Neural cell (in vitro differentiated cells): Measurements from ENCODE around the gene ZNF521. TPM values are rescaled to one million over a fixed set of nuclear protein-coding genes. Genes with fewer than 3 reads are reported as not detected.

ENCODE experiments used
- H2AFZ ChIP-seq: fragments of 200-600, 300-800 bp; sonication (generic), shearing (Covaris generic); 2 replicates; pipeline ENCODE4 v1.6.0; 2014; ENCODE audit warnings: low read depth, mild to moderate bottlenecking, antibody characterized with exemption, low read length, moderate library complexity
- H3F3A ChIP-seq: fragments of 200-600 bp; shearing (Covaris generic); 2 replicates; pipeline ENCODE4 v1.6.1; 2016; ENCODE audit warnings: mild to moderate bottlenecking, moderate library complexity, mixed read lengths, antibody characterized with exemption, low read length; ENCODE audit not compliant: insufficient read depth, poor library complexity, severe bottlenecking
- H3K27ac ChIP-seq: fragments of 200-600, 300-800 bp; sonication (generic), shearing (Covaris generic); 2 replicates; pipeline ENCODE4 v1.5.1; 2014; ENCODE audit warnings: mild to moderate bottlenecking, low read length, moderate library complexity
- H3K27me3 ChIP-seq: fragments of 300-800, 200-600 bp; sonication (generic), shearing (Covaris generic); 2 replicates; pipeline ENCODE4 v1.6.0; 2014; ENCODE audit warnings: mild to moderate bottlenecking, low read depth, low read length, moderate library complexity; ENCODE audit not compliant: insufficient read depth
- H3K36me3 ChIP-seq: fragments of 300-800, 200-600 bp; sonication (generic), shearing (Covaris generic); 2 replicates; pipeline ENCODE4 v1.5.1; 2014; ENCODE audit warnings: mild to moderate bottlenecking, antibody characterized with exemption, low read length, moderate library complexity; ENCODE audit not compliant: insufficient read depth
- H3K4me2 ChIP-seq: fragments of 300-800, 200-600 bp; sonication (generic), shearing (Covaris generic); 2 replicates; pipeline ENCODE4 v1.6.0; 2014; ENCODE audit warnings: mild to moderate bottlenecking, low read length
- H3K4me3 ChIP-seq: fragments of 300-800, 200-600 bp; sonication (generic), shearing (Covaris generic); 2 replicates; pipeline ENCODE4 v1.5.1; 2014; ENCODE audit warnings: mild to moderate bottlenecking, low read length, moderate library complexity
- H3K79me2 ChIP-seq: fragments of 200-600 bp; shearing (Covaris generic); replicated peaks from 2 replicates; pipeline ENCODE4 v1.6.0; 2014; ENCODE audit warnings: mild to moderate bottlenecking, low read length, moderate library complexity; ENCODE audit not compliant: insufficient read depth
- H3K9ac ChIP-seq: fragments of 300-800, 200-600 bp; sonication (generic), shearing (Covaris generic); 2 replicates; pipeline ENCODE4 v1.6.1; 2016; ENCODE audit warnings: mild to moderate bottlenecking, low read length, mixed read lengths
- H3K9me2 ChIP-seq: fragments of 200-600 bp; shearing (Covaris generic); 2 replicates; pipeline ENCODE4 v1.6.1; 2016; ENCODE audit warnings: mild to moderate bottlenecking, low read length, mixed read lengths; ENCODE audit not compliant: insufficient read depth
- H3K9me3 ChIP-seq: fragments of 200-600, 300-800 bp; sonication (generic), shearing (Covaris generic); 2 replicates; pipeline ENCODE4 v1.6.1; 2016; ENCODE audit warnings: mild to moderate bottlenecking, mixed run types, low read length, moderate library complexity, mixed read lengths
- H4K20me1 ChIP-seq: fragments of 200-600 bp; shearing (Covaris generic); 2 replicates; pipeline ENCODE4 v1.6.1; 2016; ENCODE audit warnings: mild to moderate bottlenecking, mixed run types; ENCODE audit not compliant: insufficient read depth
- EP300 ChIP-seq: fragments of 450-650 bp; conservative IDR thresholded peaks from 2 replicates; pipeline ENCODE4 v1.6.1; 2014; ENCODE audit warnings: antibody characterized with exemption, mild to moderate bottlenecking, moderate library complexity; ENCODE audit not compliant: poor library complexity, severe bottlenecking
- EZH2 ChIP-seq: fragments of 200-600, 300-800 bp; shearing (Covaris generic), sonication (generic); IDR thresholded peaks from 2 replicates; pipeline ENCODE4 v1.6.1; 2014; ENCODE audit warnings: antibody characterized with exemption, low read length, borderline replicate concordance, mild to moderate bottlenecking; ENCODE audit not compliant: insufficient read depth, poor library complexity, severe bottlenecking
- MXI1 ChIP-seq: fragments of 450-650 bp; conservative IDR thresholded peaks from 2 replicates; pipeline ENCODE4 v1.6.1; 2014; ENCODE audit warnings: antibody characterized with exemption, mild to moderate bottlenecking; ENCODE audit not compliant: poor library complexity, severe bottlenecking
- POLR2AphosphoS5 ChIP-seq: IDR thresholded peaks from 2 replicates; pipeline ENCODE4 v1.6.1; 2012
- RAD21 ChIP-seq: fragments of 450-650 bp; conservative IDR thresholded peaks from 2 replicates; pipeline ENCODE4 v1.6.1; 2014; ENCODE audit warnings: antibody characterized with exemption, mild to moderate bottlenecking, moderate library complexity
- REST ChIP-seq: IDR thresholded peaks from 2 replicates; pipeline ENCODE4 v1.6.1; 2012; ENCODE audit warnings: borderline replicate concordance
- SMC3 ChIP-seq: fragments of 450-650 bp; conservative IDR thresholded peaks from 2 replicates; pipeline ENCODE4 v1.6.1; 2014; ENCODE audit warnings: antibody characterized with exemption, mild to moderate bottlenecking, moderate library complexity; ENCODE audit not compliant: poor library complexity
- TAF1 ChIP-seq: IDR thresholded peaks from 2 replicates; pipeline ENCODE4 v1.6.1; 2012; ENCODE audit warnings: low read depth
- polyA plus RNA-seq: library from polyadenylated mRNA; depleted of rRNA; stranded (reverse); fragments of >200 nt; gene quantifications from 2 replicates; pipeline ENCODE4 v1.2.3, GENCODE V29; 2014
- TF ChIP-seq, protein P1 (sequence below): fragments of 450-650 bp; IDR thresholded peaks from 2 replicates; pipeline ENCODE4 v1.5.1; 2014; ENCODE audit warnings: antibody characterized with exemption, mild to moderate bottlenecking, moderate library complexity; ENCODE audit not compliant: poor library complexity, severe bottlenecking

Gene ZNF521
- polyA plus RNA-seq, 1 donor from 2014 or later: 101 TPM

- no peaks in the 10 kb centered on the region for H3K79me2 ChIP-seq
- no peaks in the 10 kb centered on the region for H3K9me3 ChIP-seq
- H4K20me1 ChIP-seq: no peaks in the 10 kb centered on the region
- no peaks in the 10 kb centered on the region for H3K9me2 ChIP-seq
- H3K27ac ChIP-seq: no peak overlapping the region
- H3K9ac ChIP-seq: no peak overlapping the region
- no peaks in the 10 kb centered on the region for H3K27me3 ChIP-seq
- TF ChIP-seq, protein P1, sequence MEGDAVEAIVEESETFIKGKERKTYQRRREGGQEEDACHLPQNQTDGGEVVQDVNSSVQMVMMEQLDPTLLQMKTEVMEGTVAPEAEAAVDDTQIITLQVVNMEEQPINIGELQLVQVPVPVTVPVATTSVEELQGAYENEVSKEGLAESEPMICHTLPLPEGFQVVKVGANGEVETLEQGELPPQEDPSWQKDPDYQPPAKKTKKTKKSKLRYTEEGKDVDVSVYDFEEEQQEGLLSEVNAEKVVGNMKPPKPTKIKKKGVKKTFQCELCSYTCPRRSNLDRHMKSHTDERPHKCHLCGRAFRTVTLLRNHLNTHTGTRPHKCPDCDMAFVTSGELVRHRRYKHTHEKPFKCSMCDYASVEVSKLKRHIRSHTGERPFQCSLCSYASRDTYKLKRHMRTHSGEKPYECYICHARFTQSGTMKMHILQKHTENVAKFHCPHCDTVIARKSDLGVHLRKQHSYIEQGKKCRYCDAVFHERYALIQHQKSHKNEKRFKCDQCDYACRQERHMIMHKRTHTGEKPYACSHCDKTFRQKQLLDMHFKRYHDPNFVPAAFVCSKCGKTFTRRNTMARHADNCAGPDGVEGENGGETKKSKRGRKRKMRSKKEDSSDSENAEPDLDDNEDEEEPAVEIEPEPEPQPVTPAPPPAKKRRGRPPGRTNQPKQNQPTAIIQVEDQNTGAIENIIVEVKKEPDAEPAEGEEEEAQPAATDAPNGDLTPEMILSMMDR: no peak
- TF ChIP-seq TAF1 (no peak), SMC3 (no peak), REST (no peak), MXI1 (no peak), POLR2AphosphoS5 (no peak), EZH2 (no peak), EP300 (no peak), RAD21 (no peak)
- no peak overlapping the region for H3K4me3 ChIP-seq
- H3F3A ChIP-seq: no peaks in the 10 kb centered on the region
- H2AFZ ChIP-seq: no peak overlapping the region
- H3K36me3 ChIP-seq: no peaks in the 10 kb centered on the region
- no peak overlapping the region for H3K4me2 ChIP-seq
Measured at GRCh38 chr18:25019086-25019860, 332.7 kb downstream of the ZNF521 start.

DNA sequence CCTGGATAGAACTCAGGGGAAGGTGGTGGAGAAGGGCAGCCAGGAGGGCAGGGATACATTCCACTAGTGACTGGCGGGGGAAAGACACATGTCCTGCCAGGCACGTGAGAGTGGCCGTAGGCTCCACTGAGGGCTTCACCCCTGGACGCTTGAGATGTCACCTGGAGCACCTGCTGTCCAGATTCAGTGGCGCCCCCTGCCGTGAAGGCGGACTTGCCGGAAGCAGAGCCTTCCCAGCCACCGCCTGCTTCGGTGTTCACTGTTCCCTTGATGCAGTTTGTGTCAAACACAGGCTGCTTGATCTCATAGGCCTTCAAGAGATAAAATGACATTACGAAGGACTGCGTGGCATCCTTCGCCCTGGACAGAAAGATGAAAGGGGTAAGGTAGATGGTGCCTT is 335.3 kb downstream of the ZNF521 start:
- Histone ChIP-seq H4K20me1 (no peaks in the 10 kb centered on the region), H3K9me3 (no peaks in the 10 kb centered on the region), H3F3A (no peaks in the 10 kb centered on the region), H3K9me2 (no peaks in the 10 kb centered on the region), H3K27ac (no peak overlapping the region), H3K9ac (no peak overlapping the region), H2AFZ (no peak overlapping the region), H3K36me3 (no peaks in the 10 kb centered on the region), H3K79me2 (no peaks in the 10 kb centered on the region), H3K27me3 (no peaks in the 10 kb centered on the region), H3K4me3 (no peak overlapping the region), H3K4me2 (no peak overlapping the region)
- TF ChIP-seq TAF1 (no peak), MXI1 (no peak), RAD21 (no peak), SMC3 (no peak), REST (no peak), EZH2 (no peak)
